Mesenchymal stem cell (in vitro differentiated cells and primary cell): Measurements from ENCODE around the gene IL5RA. TPM values are rescaled to one million over a fixed set of nuclear protein-coding genes. Genes with fewer than 3 reads are reported as not detected.
A peak's percentile ranks its signal among the peaks of the same experiment; 100 is the strongest.

Source experiments
- DNase-seq: peaks from one replicate; pipeline ENCODE4 v3.0.0-alpha.2; 2013
- H2AFZ ChIP-seq: one replicate; pipeline ENCODE4 v1.6.1; 2013; ENCODE audit warnings: low read depth, mild to moderate bottlenecking, control low read depth, inconsistent platforms, low read length, moderate library complexity
- H2AK5ac ChIP-seq: 2 replicates; pipeline ENCODE4 v1.6.1; 2013; ENCODE audit warnings: low read length, moderate library complexity, mild to moderate bottlenecking, inconsistent platforms; ENCODE audit not compliant: severe bottlenecking
- H2BK120ac ChIP-seq: one replicate; pipeline ENCODE4 v1.6.1; 2013; ENCODE audit warnings: low read depth, mild to moderate bottlenecking, inconsistent platforms, low read length, moderate library complexity
- H2BK12ac ChIP-seq, 2 experiments: one replicate each; pipeline ENCODE4 v1.6.1; 2013; ENCODE audit warnings: inconsistent platforms in 2 of 2, low read length in 2 of 2, mild to moderate bottlenecking in 2 of 2, moderate library complexity in 2 of 2, control low read depth in 1 of 2
- H2BK15ac ChIP-seq: one replicate; pipeline ENCODE4 v1.6.1; 2013; ENCODE audit warnings: mild to moderate bottlenecking, low read depth, inconsistent platforms; ENCODE audit not compliant: poor library complexity, severe bottlenecking
- H2BK5ac ChIP-seq: 2 replicates; pipeline ENCODE4 v1.6.1; 2013; ENCODE audit warnings: low read depth, mild to moderate bottlenecking, low read length, control low read depth, inconsistent platforms; ENCODE audit not compliant: poor library complexity, severe bottlenecking
- H3K14ac ChIP-seq, 2 experiments: one replicate each; pipeline ENCODE4 v1.6.1; 2013; ENCODE audit warnings: inconsistent platforms in 2 of 2, low read length in 2 of 2, control low read depth in 1 of 2, mild to moderate bottlenecking in 1 of 2, moderate library complexity in 1 of 2
- H3K18ac ChIP-seq, 2 experiments: one replicate each; pipeline ENCODE4 v1.6.1; 2013; ENCODE audit warnings: inconsistent platforms in 2 of 2, low read length in 2 of 2, control low read depth in 1 of 2, low read depth in 1 of 2, mild to moderate bottlenecking in 1 of 2
- H3K23ac ChIP-seq, 2 experiments: one replicate each; pipeline ENCODE4 v1.6.1; 2013; ENCODE audit warnings: inconsistent platforms in 2 of 2, low read length in 2 of 2, mild to moderate bottlenecking in 2 of 2, moderate library complexity in 2 of 2, control low read depth in 1 of 2
- H3K27ac ChIP-seq: 2 replicates; pipeline ENCODE4 v1.5.1; 2013; ENCODE audit warnings: mild to moderate bottlenecking, moderate library complexity, low read length, control low read depth, inconsistent platforms; ENCODE audit not compliant: poor library complexity, severe bottlenecking
- H3K27me3 ChIP-seq, 2 experiments: 2 replicates each; pipeline versions ENCODE4 v1.6.1 to v1.7.0; 2013; ENCODE audit warnings: low read length in 2 of 2, mild to moderate bottlenecking in 2 of 2, moderate library complexity in 2 of 2, control low read depth in 1 of 2, inconsistent platforms in 1 of 2; ENCODE audit not compliant: control insufficient read depth in 1 of 2, insufficient read depth in 1 of 2
- H3K36me3 ChIP-seq, 2 experiments: 2 replicates each; pipeline versions ENCODE4 v1.6.1 to v1.7.0; 2013; ENCODE audit warnings: low read length in 2 of 2, control low read depth in 1 of 2, inconsistent platforms in 1 of 2, low read depth in 1 of 2, mild to moderate bottlenecking in 1 of 2; ENCODE audit not compliant: insufficient read depth in 2 of 2, control insufficient read depth in 1 of 2
- H3K4ac ChIP-seq, 2 experiments: one replicate each; pipeline ENCODE4 v1.6.1; 2013; ENCODE audit warnings: inconsistent platforms in 2 of 2, low read length in 2 of 2, mild to moderate bottlenecking in 2 of 2, moderate library complexity in 2 of 2, control low read depth in 1 of 2, low read depth in 1 of 2
- H3K4me1 ChIP-seq: 2 replicates; pipeline ENCODE4 v1.6.1; 2013; ENCODE audit warnings: low read depth, low read length, control low read depth; ENCODE audit not compliant: control insufficient read depth, insufficient read depth
- H3K4me2 ChIP-seq: 2 replicates; pipeline ENCODE4 v1.6.1; 2013; ENCODE audit warnings: low read length, mild to moderate bottlenecking, inconsistent platforms; ENCODE audit not compliant: poor library complexity, severe bottlenecking
- H3K4me3 ChIP-seq, 2 experiments: 2 replicates each; pipeline versions ENCODE4 v1.5.1 to v1.7.0; 2013; ENCODE audit warnings: low read length in 2 of 2, mild to moderate bottlenecking in 2 of 2, control low read depth in 1 of 2, low read depth in 1 of 2; ENCODE audit not compliant: insufficient read depth in 1 of 2
- H3K79me1 ChIP-seq: replicated peaks from 2 replicates; pipeline ENCODE4 v1.6.1; 2013; ENCODE audit warnings: mild to moderate bottlenecking, control low read depth, low read length, inconsistent platforms; ENCODE audit not compliant: poor library complexity, severe bottlenecking
- H3K9ac ChIP-seq: 2 replicates; pipeline ENCODE4 v1.7.0; 2013; ENCODE audit warnings: mild to moderate bottlenecking, low read length, moderate library complexity
- H3K9me3 ChIP-seq: 2 replicates; pipeline ENCODE4 v1.7.0; 2013; ENCODE audit warnings: mild to moderate bottlenecking, low read length; ENCODE audit not compliant: control insufficient read depth
- H4K8ac ChIP-seq: one replicate; pipeline ENCODE4 v1.6.1; 2013; ENCODE audit warnings: inconsistent platforms, mild to moderate bottlenecking, low read length, moderate library complexity
- H4K91ac ChIP-seq: one replicate; pipeline ENCODE4 v1.6.1; 2013; ENCODE audit warnings: mild to moderate bottlenecking, low read length, inconsistent platforms
- WGBS: methylation state at CpG from one replicate; pipeline ENCODE4 v1.1.7; 2013; ENCODE audit warnings: mixed read lengths; 5-methylcytosine and 5-hydroxymethylcytosine counted together
- polyA plus RNA-seq, 2 experiments: library from polyadenylated mRNA; stranded (reverse); fragments of 200-250 nt; gene quantifications; one replicate each; pipeline ENCODE4 v1.2.3, GENCODE V29; 2013

IL5RA gene
- polyA plus RNA-seq (2013, experiment 1 of 2), result 0.07 TPM
- not detected for polyA plus RNA-seq (2013, experiment 2 of 2)

GRCh38 chr3:3110299-3110630 is at the start of gene IL5RA:
Gene IL5RA, minus strand, starts transcription at chr3:3110374. Its CDS starts 5,390 bp downstream, at chr3:3104984.
- Histone ChIP-seq H3K27me3 (no peaks in the 10 kb centered on the region), H3K4me1 (no peaks in the 10 kb centered on the region), H3K27ac (no peak within 1 kb of the TSS), H4K8ac (peak within 1 kb of the TSS; percentile 37), H2AFZ (no peak within 1 kb of the TSS), H3K23ac (no peak within 1 kb of the TSS), H3K4me3 (no peak within 1 kb of the TSS), H3K4me2 (no peak within 1 kb of the TSS), H3K9me3 (no peaks in the 10 kb centered on the region), H4K91ac (no peak within 1 kb of the TSS), H3K36me3 (no peaks in the 10 kb centered on the region), H2BK120ac (no peak within 1 kb of the TSS), H2BK15ac (no peak within 1 kb of the TSS), H3K14ac (peak within 1 kb of the TSS in 1 of 2 experiments; percentile 46), H3K9ac (no peak within 1 kb of the TSS), H3K4ac (no peak within 1 kb of the TSS), H2BK5ac (no peak within 1 kb of the TSS), H3K79me1 (no peaks in the 10 kb centered on the region), H3K18ac (no peak within 1 kb of the TSS), H2AK5ac (no peak within 1 kb of the TSS), H2BK12ac (no peak within 1 kb of the TSS)
- peak; percentile 84 for DNase-seq
- WGBS, result 41% methylated on average over 3 of the region's 4 CpGs

GRCh38 chr3:3157484-3157883 is 47.3 kb upstream of the IL5RA start:
- no peak for DNase-seq
- no peak overlapping the region for H2BK120ac ChIP-seq
- H2BK5ac ChIP-seq, result no peak overlapping the region
- H3K9ac ChIP-seq, result no peak overlapping the region
- no peak overlapping the region for H2BK15ac ChIP-seq
- H2AK5ac ChIP-seq, result no peak overlapping the region
- no peak overlapping the region for H4K91ac ChIP-seq
- H2AFZ ChIP-seq, result no peak overlapping the region
- no peaks in the 10 kb centered on the region for H3K9me3 ChIP-seq
- H3K27me3 ChIP-seq, result no peaks in the 10 kb centered on the region
- no peak overlapping the region for H3K23ac ChIP-seq
- H3K4me3 ChIP-seq, result no peak overlapping the region
- H2BK12ac ChIP-seq, result no peak overlapping the region
- H3K27ac ChIP-seq, result no peak overlapping the region
- peaks cover 3 to 94% of the 10 kb centered on the region in 2 experiments for H3K36me3 ChIP-seq
- H3K14ac ChIP-seq, result no peak overlapping the region
- H3K4me2 ChIP-seq, result no peak overlapping the region
- no peak overlapping the region for H3K18ac ChIP-seq
- no peak overlapping the region for H4K8ac ChIP-seq
- H3K79me1 ChIP-seq, result peaks cover 7% of the 10 kb centered on the region
- WGBS, result 96% methylated on average over 5 of the region's 8 CpGs
- no peaks in the 10 kb centered on the region for H3K4me1 ChIP-seq
- no peak overlapping the region for H3K4ac ChIP-seq

GRCh38 chr3:3154879-3155610 is 44.9 kb upstream of the IL5RA start:
- Histone ChIP-seq H3K9me3 (no peaks in the 10 kb centered on the region), H3K4me3 (no peak overlapping the region), H3K36me3 (peaks cover 7 to 99% of the 10 kb centered on the region in 2 experiments), H2BK120ac (no peak overlapping the region), H2BK5ac (no peak overlapping the region), H3K23ac (no peak overlapping the region), H3K18ac (no peak overlapping the region), H2AFZ (no peak overlapping the region), H3K27me3 (no peaks in the 10 kb centered on the region), H3K4me1 (no peaks in the 10 kb centered on the region), H3K9ac (no peak overlapping the region), H4K8ac (no peak overlapping the region), H3K4me2 (no peak overlapping the region), H4K91ac (no peak overlapping the region), H3K27ac (no peak overlapping the region), H3K14ac (no peak overlapping the region), H3K4ac (peak overlapping the region in 1 of 2 experiments; percentile 26), H3K79me1 (peaks cover 8% of the 10 kb centered on the region), H2BK15ac (no peak overlapping the region), H2BK12ac (no peak overlapping the region), H2AK5ac (no peak overlapping the region)
- 93% methylated on average over 5 of the region's 5 CpGs for WGBS
- DNase-seq, result no peak

- Histone ChIP-seq H3K27me3 (no peaks in the 10 kb centered on the region), H4K8ac (no peak overlapping the region), H3K4me3 (no peak overlapping the region), H2BK15ac (no peak overlapping the region), H3K9me3 (no peaks in the 10 kb centered on the region), H3K4me2 (no peak overlapping the region), H3K18ac (no peak overlapping the region), H3K4me1 (no peaks in the 10 kb centered on the region), H3K9ac (no peak overlapping the region), H2BK5ac (no peak overlapping the region), H2BK120ac (no peak overlapping the region), H3K14ac (no peak overlapping the region), H2AK5ac (no peak overlapping the region), H2AFZ (no peak overlapping the region), H3K36me3 (peaks cover 7 to 99% of the 10 kb centered on the region in 2 experiments), H3K79me1 (peaks cover 5% of the 10 kb centered on the region), H3K23ac (no peak overlapping the region), H3K27ac (no peak overlapping the region), H3K4ac (no peak overlapping the region), H2BK12ac (no peak overlapping the region), H4K91ac (no peak overlapping the region)
- DNase-seq, result no peak
- WGBS, result 100% methylated on average over 1 of the region's 1 CpG
These were observed 41.3 kb upstream of the IL5RA start for GRCh38 chr3:3151513-3151912.
